D721Med (cell line): ENCODE results near the gene NKAIN2.

Source experiments
- DNase-seq: peaks from one replicate; pipeline ENCODE4 v3.0.0; 2011; ENCODE audit warnings: low spot score; ENCODE audit not compliant: insufficient read length
- FAIRE-seq: peaks from 2 replicates; lab custom pipeline; 2011; peaks lifted over from hg19 to GRCh38; lab: Jason Lieb, UNC
- TF ChIP-seq, protein P1 (sequence below): IDR thresholded peaks from 2 replicates; pipeline ENCODE4 v1.5.1; 2012; ENCODE audit warnings: mild to moderate bottlenecking, control low read depth; ENCODE audit not compliant: insufficient read depth; ENCODE audit errors: missing control alignments

The NKAIN2 gene

DNA sequence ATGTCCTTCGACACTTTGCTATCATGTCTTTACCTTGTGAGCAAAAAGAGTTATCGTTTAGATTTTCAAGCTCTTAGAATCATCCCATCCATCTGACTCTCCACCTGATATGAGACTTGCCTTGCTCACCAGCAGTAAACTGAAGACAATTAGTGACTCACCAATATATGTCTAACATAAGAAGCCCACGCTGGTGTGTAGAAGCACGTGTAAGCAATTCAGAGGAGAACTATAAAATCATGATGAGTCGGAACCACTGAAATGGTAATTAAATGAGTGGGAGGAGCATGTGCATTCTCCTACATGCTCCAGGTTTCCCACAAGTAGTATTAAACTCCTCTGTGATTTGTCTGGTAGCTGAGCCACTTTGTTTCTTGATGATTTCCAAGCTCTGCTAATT lies 977.0 kb downstream of the NKAIN2 start:
- FAIRE-seq, result no peak
- TF ChIP-seq, protein P1, sequence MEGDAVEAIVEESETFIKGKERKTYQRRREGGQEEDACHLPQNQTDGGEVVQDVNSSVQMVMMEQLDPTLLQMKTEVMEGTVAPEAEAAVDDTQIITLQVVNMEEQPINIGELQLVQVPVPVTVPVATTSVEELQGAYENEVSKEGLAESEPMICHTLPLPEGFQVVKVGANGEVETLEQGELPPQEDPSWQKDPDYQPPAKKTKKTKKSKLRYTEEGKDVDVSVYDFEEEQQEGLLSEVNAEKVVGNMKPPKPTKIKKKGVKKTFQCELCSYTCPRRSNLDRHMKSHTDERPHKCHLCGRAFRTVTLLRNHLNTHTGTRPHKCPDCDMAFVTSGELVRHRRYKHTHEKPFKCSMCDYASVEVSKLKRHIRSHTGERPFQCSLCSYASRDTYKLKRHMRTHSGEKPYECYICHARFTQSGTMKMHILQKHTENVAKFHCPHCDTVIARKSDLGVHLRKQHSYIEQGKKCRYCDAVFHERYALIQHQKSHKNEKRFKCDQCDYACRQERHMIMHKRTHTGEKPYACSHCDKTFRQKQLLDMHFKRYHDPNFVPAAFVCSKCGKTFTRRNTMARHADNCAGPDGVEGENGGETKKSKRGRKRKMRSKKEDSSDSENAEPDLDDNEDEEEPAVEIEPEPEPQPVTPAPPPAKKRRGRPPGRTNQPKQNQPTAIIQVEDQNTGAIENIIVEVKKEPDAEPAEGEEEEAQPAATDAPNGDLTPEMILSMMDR, result no peak
- no peak for DNase-seq

DNA sequence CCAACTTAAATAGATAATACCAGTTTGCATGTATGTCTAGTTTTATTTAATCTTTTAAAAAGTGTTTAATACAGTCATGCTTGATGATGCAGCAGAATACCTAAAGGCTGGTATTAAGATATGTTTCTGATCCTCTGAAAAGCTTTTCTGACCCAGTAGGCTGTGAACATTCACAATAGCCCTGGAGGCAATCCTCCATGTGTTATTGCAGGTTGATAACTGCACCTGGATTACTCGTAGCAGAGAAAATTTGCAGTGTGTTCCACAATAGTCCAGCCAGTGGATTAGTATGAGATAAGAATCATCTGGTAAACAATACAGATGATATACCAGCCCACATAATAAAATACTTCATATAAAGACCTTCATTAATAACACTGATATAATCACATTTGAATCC lies 979.7 kb downstream of the NKAIN2 start:
- DNase-seq, result no peak
- FAIRE-seq, result no peak

GRCh38 chr6:124791156-124791555 lies 987.5 kb downstream of the NKAIN2 start:
- DNase-seq (no peak), FAIRE-seq (no peak)
- TF ChIP-seq, protein P1, result no peak

More for the DNA sequence above, 979.7 kb downstream of the NKAIN2 start:
- TF ChIP-seq, protein P1, result no peak

DNA sequence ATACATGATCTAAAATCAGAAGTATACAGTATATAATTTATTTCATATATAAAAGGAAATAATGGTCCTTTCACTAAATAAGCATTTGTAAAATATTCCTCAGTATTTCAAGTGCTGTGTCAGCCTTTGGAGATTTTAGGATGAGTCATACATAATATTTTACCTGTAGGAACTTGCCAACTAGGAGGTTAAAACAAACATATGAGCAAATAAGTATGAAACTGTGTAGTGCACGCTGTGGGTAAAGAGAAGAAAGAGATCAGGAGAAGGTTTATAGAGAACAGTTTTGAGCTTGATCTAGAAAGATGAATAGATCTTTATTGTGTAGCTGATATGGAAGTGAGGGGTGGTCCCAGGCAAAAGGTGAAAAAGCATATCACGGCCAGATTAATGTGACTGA lies 988.7 kb downstream of the NKAIN2 start:
- no peak for FAIRE-seq
- DNase-seq, result no peak
- TF ChIP-seq, protein P1, result no peak

- DNase-seq (no peak), FAIRE-seq (no peak)
- TF ChIP-seq, protein P1, result no peak
Observed at GRCh38 chr6:124793398-124793797, 989.7 kb downstream of the NKAIN2 start.

- DNase-seq (no peak), FAIRE-seq (no peak)
- TF ChIP-seq, protein P1, result peak; percentile 61
Observed at GRCh38 chr6:124795643-124796463, 992.2 kb downstream of the NKAIN2 start.

DNA sequence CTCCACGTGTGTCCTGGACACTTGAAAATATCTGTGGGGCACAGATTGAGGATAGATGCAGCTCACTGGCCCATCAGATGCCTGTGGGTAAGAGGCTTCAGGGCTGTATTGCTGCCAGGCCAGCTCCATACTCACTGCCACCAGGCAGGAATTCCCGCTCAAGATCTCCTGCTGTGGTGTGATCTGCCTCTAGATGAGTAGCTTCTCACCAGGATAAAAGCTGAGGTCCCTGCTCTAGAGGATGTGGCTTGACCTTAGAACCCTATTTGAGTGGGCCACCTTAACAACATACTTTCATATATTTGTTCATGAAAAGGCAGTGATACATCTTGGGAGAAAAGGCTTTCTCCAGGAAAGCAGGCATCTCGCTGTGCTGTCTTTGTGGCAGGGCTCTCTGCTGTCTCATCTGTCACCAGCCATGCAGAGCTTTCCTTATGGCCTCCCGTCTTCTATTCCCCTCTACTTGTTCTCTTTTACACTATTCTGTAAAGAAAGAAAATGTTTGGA lies 992.9 kb downstream of the NKAIN2 start:
- DNase-seq (no peak), FAIRE-seq (no peak)
- TF ChIP-seq, protein P1, result no peak
